RWPE1 (cell line): ENCODE measurements around the gene DENND1A.
"Not testable (repeated sequence)": the region's sequence is repeated elsewhere in the genome, so short reads cannot be mapped to it uniquely, and the experiment has no call there.

Experiments used
- CTCF ChIA-PET: fragments of 350-600 bp; sonication (Branson Sonifier 250); formaldehyde crosslinking; extraction: SDS; loops from one replicate; lab custom pipeline; 2021; lab: Yijun Ruan, JAX
- POLR2A ChIA-PET: fragments of 400-600 bp; formaldehyde crosslinking; extraction: SDS; loops from one replicate; lab custom pipeline; 2020; ENCODE audit warnings: antibody characterized with exemption; ENCODE audit not compliant: low non-redundant PET; lab: Yijun Ruan, JAX
- DNase-seq: peaks from one replicate; pipeline ENCODE4 v3.0.0; 2012; ENCODE audit warnings: low spot score
- H3K27ac ChIP-seq: fragments of 450-650 bp; 2 replicates; pipeline ENCODE4 v1.5.1; 2017
- TF ChIP-seq, protein P1 (sequence below): fragments of 450-650 bp; conservative IDR thresholded peaks from 2 replicates; pipeline ENCODE4 v1.5.1; 2017; ENCODE audit warnings: low read depth, mild to moderate bottlenecking

DENND1A gene

GRCh38 chr9:123816817-123817472 lies 113.0 kb downstream of the DENND1A start:
- ChIA-PET POLR2A (no interaction called here), CTCF (no interaction called here)
- no peak overlapping the region for H3K27ac ChIP-seq
- peak; percentile 20 for DNase-seq
- TF ChIP-seq, protein P1, sequence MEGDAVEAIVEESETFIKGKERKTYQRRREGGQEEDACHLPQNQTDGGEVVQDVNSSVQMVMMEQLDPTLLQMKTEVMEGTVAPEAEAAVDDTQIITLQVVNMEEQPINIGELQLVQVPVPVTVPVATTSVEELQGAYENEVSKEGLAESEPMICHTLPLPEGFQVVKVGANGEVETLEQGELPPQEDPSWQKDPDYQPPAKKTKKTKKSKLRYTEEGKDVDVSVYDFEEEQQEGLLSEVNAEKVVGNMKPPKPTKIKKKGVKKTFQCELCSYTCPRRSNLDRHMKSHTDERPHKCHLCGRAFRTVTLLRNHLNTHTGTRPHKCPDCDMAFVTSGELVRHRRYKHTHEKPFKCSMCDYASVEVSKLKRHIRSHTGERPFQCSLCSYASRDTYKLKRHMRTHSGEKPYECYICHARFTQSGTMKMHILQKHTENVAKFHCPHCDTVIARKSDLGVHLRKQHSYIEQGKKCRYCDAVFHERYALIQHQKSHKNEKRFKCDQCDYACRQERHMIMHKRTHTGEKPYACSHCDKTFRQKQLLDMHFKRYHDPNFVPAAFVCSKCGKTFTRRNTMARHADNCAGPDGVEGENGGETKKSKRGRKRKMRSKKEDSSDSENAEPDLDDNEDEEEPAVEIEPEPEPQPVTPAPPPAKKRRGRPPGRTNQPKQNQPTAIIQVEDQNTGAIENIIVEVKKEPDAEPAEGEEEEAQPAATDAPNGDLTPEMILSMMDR, result no peak

DNA sequence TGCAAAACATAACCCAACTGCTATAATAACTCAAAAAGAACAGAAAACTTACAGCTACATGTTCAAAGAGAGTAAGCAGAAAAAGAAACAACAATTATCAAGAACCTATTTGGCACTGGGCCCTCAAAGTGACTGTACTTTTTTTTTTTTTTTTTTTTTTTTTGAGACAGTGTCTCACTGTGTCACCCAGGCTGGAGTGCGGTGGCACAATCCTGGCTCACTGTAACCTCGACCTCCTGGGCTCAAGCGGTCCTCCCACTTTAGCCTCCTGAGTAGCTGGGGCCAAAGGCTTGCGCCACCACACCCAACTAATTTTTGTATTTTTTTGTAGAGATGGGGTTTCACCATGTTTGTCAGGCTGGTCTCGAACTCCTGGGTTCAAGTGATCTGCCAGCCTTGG lies 114.1 kb downstream of the DENND1A start:
- POLR2A ChIA-PET, DNase-seq, H3K27ac ChIP-seq: not testable (repeated sequence)
- CTCF ChIA-PET, result interaction anchor here (0.7 kb wide), 1 partner anchor 716 kb away, joined by 4 read pairs; no protein-coding TSS in a partner anchor

DNA sequence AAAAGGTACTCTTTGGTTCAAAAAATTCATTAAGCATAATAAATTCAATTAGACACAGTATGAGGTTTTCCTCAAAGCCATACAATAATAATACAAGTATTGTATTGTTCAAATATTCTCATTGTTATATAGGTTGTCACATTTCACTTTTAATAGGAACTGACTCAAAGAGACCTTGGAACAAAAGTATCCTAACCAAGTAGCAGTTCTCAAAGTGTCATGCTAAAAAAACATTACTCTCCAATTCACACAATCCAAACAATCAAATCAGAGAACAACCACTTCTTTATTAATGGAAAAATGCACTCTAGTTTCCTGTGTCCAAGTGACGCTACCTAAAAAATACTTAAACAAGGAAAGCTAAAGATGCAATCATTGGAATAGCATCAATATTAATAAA lies 115.4 kb downstream of the DENND1A start:
- CTCF ChIA-PET, result no interaction called here
- no peak overlapping the region for H3K27ac ChIP-seq
- TF ChIP-seq, protein P1, result no peak
- no peak for DNase-seq
- POLR2A ChIA-PET, result no interaction called here

DNA sequence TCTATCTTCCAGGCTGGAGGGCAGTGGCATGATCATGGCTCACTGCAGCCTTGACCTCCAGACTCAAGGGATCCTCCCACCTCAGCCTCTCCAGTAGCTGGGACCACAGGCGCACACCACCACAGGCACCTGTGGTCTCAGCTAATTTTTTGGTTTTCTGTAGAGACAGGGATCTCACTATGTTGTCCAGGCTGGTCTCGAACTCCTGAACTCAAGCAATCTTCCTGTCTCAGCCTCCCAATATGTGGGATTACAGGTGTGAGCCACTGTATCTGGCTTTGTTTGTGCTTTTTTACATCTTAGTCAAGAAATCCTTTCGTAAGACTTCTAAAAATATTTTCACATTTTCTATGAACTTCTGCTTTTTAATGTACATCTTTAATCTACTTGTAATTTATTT lies 116.9 kb downstream of the DENND1A start:
- CTCF ChIA-PET, result no interaction called here
- POLR2A ChIA-PET, result no interaction called here

GRCh38 chr9:123807251-123807650 lies 122.7 kb downstream of the DENND1A start:
- TF ChIP-seq, protein P1, result no peak
- POLR2A ChIA-PET, result no interaction called here
- CTCF ChIA-PET, result no interaction called here
- no peak overlapping the region for H3K27ac ChIP-seq
- DNase-seq, result peak; percentile 36

More for the DNA sequence above, 116.9 kb downstream of the DENND1A start:
- DNase-seq, result no peak
- TF ChIP-seq, protein P1, result no peak
- H3K27ac ChIP-seq, result no peak overlapping the region

- ChIA-PET POLR2A (no interaction called here), CTCF (no interaction called here)
- no peak overlapping the region for H3K27ac ChIP-seq
- TF ChIP-seq, protein P1, result no peak
- DNase-seq, result no peak
Measured at GRCh38 chr9:123806829-123807228, 123.1 kb downstream of the DENND1A start.

DNA sequence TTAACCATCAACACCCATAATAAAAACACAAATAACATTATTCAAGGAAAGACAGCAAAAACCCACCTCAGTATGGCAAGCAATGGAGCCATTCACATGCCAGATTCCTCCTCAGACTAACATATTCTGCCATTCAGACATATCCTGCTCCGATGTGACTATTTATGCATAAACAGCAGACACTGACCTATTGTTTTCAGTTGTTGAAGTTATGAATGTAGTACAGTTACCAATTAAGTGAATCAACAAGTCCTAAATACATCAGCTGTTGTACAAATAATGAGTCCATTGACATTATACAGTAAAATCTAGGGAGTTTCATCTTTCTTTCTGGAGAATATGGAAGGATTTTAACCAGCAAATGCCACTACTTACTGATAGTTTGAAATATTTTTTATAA lies 131.7 kb downstream of the DENND1A start:
- H3K27ac ChIP-seq, result no peak overlapping the region
- POLR2A ChIA-PET, result no interaction called here
- DNase-seq, result no peak
- TF ChIP-seq, protein P1, result no peak
- CTCF ChIA-PET, result no interaction called here
